B cell (primary cell): ENCODE results near the gene COL10A1. TPM values are rescaled to one million over a fixed set of nuclear protein-coding genes. Genes with fewer than 3 reads are reported as not detected.

ENCODE experiments used
- ATAC-seq: fragments of 200-7000 bp; cut with Tn5 transposase; one replicate; pipeline ENCODE4 v1.10.0; 2021; ENCODE audit warnings: low read depth, mild to moderate bottlenecking, moderate number of reproducible peaks, moderate library complexity
- CTCF ChIA-PET: fragments of 350-600 bp; sonication (Branson Sonifier 250); formaldehyde crosslinking; loops from one replicate; lab custom pipeline; 2021; ENCODE audit warnings: antibody characterized with exemption, inconsistent platforms; lab: Charles Lee
- POLR2A ChIA-PET: fragments of 350-600 bp; sonication (Branson Sonifier 250); formaldehyde crosslinking; loops from one replicate; lab custom pipeline; 2021; ENCODE audit warnings: antibody characterized with exemption; lab: Charles Lee
- DNase-seq: peaks from one replicate; pipeline ENCODE4 v3.0.0; 2013
- H2AFZ ChIP-seq: 2 replicates; pipeline ENCODE4 v1.6.1; 2012; ENCODE audit warnings: mild to moderate bottlenecking, low read depth, low read length; ENCODE audit not compliant: insufficient read depth, poor library complexity, severe bottlenecking
- H3K27ac ChIP-seq, 2 donors: 1 replicate in 1 of 2; 2 replicates in 1 of 2; pipeline ENCODE4 v1.5.1; 2012 to 2013; ENCODE audit warnings: low read length in 2 of 2, mild to moderate bottlenecking in 2 of 2, moderate library complexity in 1 of 2
- H3K27me3 ChIP-seq, 4 experiments: fragments of 200-600 bp in 1 of 4; sonication (generic) in 1 of 4; replicated peaks in 1 of 4; 1 replicate in 2 of 4; 2 replicates in 2 of 4; pipeline versions ENCODE4 v1.6.1 to v1.7.0; 2013 to 2016; ENCODE audit warnings: low read length in 3 of 4, mild to moderate bottlenecking in 2 of 4, mixed read lengths in 1 of 4, moderate library complexity in 1 of 4; ENCODE audit not compliant: insufficient read depth in 4 of 4, control insufficient read depth in 3 of 4; ENCODE audit errors: control extremely low read depth in 1 of 4
- H3K36me3 ChIP-seq, 2 experiments: replicated peaks in 1 of 2; 1 replicate in 1 of 2; 2 replicates in 1 of 2; pipeline versions ENCODE4 v1.6.1 to v1.7.1; 2013; ENCODE audit warnings: low read length in 1 of 2; ENCODE audit not compliant: insufficient read depth in 2 of 2, control insufficient read depth in 1 of 2; ENCODE audit errors: control extremely low read depth in 1 of 2, extremely low read depth in 1 of 2
- H3K4me1 ChIP-seq, 2 donors: fragments of 200-600 bp in 1 of 2; sonication (generic) in 1 of 2; 1 replicate in 1 of 2; 2 replicates in 1 of 2; pipeline versions ENCODE4 v1.5.1 to v1.6.1; 2013 to 2017; ENCODE audit warnings: low read length in 2 of 2; ENCODE audit not compliant: control insufficient read depth in 2 of 2, insufficient read depth in 2 of 2
- H3K4me2 ChIP-seq: replicated peaks from 2 replicates; pipeline ENCODE3; 2012; ENCODE audit warnings: mild to moderate bottlenecking, low read depth, low read length; ENCODE audit not compliant: poor library complexity, severe bottlenecking
- H3K4me3 ChIP-seq, 5 experiments: fragments of 200-600 bp in 1 of 5; sonication (generic) in 1 of 5; 1 replicate in 3 of 5; 2 replicates in 2 of 5; pipeline versions ENCODE4 v1.5.1 to v1.7.0; 2011 to 2016; ENCODE audit warnings: low read length in 4 of 5, mild to moderate bottlenecking in 4 of 5, low read depth in 2 of 5, control low read depth in 1 of 5, moderate library complexity in 1 of 5; ENCODE audit not compliant: insufficient read depth in 1 of 5; ENCODE audit errors: control extremely low read depth in 1 of 5, extremely low read depth in 1 of 5
- H3K79me2 ChIP-seq: fragments of 200-600 bp; sonication (generic); one replicate; pipeline ENCODE4 v1.6.0; 2016; ENCODE audit warnings: low read length; ENCODE audit not compliant: control insufficient read depth, insufficient read depth
- H3K9ac ChIP-seq: fragments of 200-600 bp; sonication (generic); 2 replicates; pipeline ENCODE4 v1.6.1; 2017; ENCODE audit warnings: mild to moderate bottlenecking, low read length, moderate library complexity
- H3K9me3 ChIP-seq, 3 donors: one replicate each; pipeline versions ENCODE4 v1.6.1 to v1.7.1; 2013; ENCODE audit warnings: low read length in 2 of 3; ENCODE audit not compliant: control insufficient read depth in 2 of 3, insufficient read depth in 1 of 3; ENCODE audit errors: control extremely low read depth in 1 of 3
- H4K20me1 ChIP-seq: 2 replicates; pipeline ENCODE4 v1.6.0; 2012; ENCODE audit warnings: mild to moderate bottlenecking, low read length; ENCODE audit not compliant: insufficient read depth, control insufficient read depth, poor library complexity, severe bottlenecking
- H3K27ac Mint-ChIP-seq: one replicate; pipeline ENCODE4 v1.8.0; 2021; ENCODE audit warnings: mixed read lengths
- H3K27me3 Mint-ChIP-seq: one replicate; pipeline ENCODE4 v1.8.0; 2021; ENCODE audit warnings: mixed read lengths
- H3K4me1 Mint-ChIP-seq: one replicate; pipeline ENCODE4 v1.8.0; 2021; ENCODE audit warnings: mixed read lengths
- H3K4me3 Mint-ChIP-seq: one replicate; pipeline ENCODE4 v1.8.0; 2021; ENCODE audit warnings: mixed read lengths
- H3K9me3 Mint-ChIP-seq: one replicate; pipeline ENCODE4 v1.8.0; 2022; ENCODE audit warnings: mixed read lengths; ENCODE audit not compliant: insufficient read depth
- CTCF ChIP-seq: fragments of 200-600 bp; IDR thresholded peaks from one replicate; pipeline ENCODE4 v1.8.0; 2022; ENCODE audit warnings: antibody characterized with exemption, mild to moderate bottlenecking
- EZH2 ChIP-seq: IDR thresholded peaks from 2 replicates; pipeline ENCODE4 v1.6.1; 2012; ENCODE audit warnings: borderline replicate concordance, low read depth, mild to moderate bottlenecking, moderate library complexity, low read length; ENCODE audit not compliant: insufficient read depth, poor library complexity, severe bottlenecking
- whole genome bisulfite sequencing: methylation state at CpG from one replicate; pipeline ENCODE4 v1.1.5; 2013; ENCODE audit warnings: missing lambda C conversion rate; ENCODE audit not compliant: insufficient coverage; 5-methylcytosine and 5-hydroxymethylcytosine counted together
- intact Hi-C: fragments of 100-400 bp; cut with micrococcal nuclease; formaldehyde crosslinking; loops from one replicate; pipeline ENCODE4 v1.10.0; 2022
- polyA plus RNA-seq: library from polyadenylated mRNA; depleted of rRNA; stranded (reverse); fragments of >200 nt; gene quantifications from 2 replicates; pipeline ENCODE4 v1.2.3, GENCODE V29; 2012
- total RNA-seq, 2 donors: library from RNA; stranded (reverse); fragments of 120-200 nt in 1 of 2; gene quantifications; 1 replicate in 1 of 2; 2 replicates in 1 of 2; pipeline versions ENCODE4 v1.2.3 to v1.2.4, GENCODE V29; 2013 to 2022

The COL10A1 gene
- total and polyA plus RNA-seq, 2 donors (not counting 1 experiment from before 2014, with no cell fraction given) = not detected

GRCh38 chr6:116090251-116090650 lies 35.7 kb downstream of the COL10A1 start:
- no peak overlapping the region for H2AFZ ChIP-seq
- H3K79me2 ChIP-seq = no peaks in the 10 kb centered on the region
- no peaks in the 10 kb centered on the region for H3K27me3 ChIP-seq
- DNase-seq (no peak), ATAC-seq (no peak)
- peaks cover 3% of the 10 kb centered on the region for H3K9me3 Mint-ChIP-seq
- no peaks in the 10 kb centered on the region for H3K36me3 ChIP-seq
- H3K9ac ChIP-seq = no peak overlapping the region
- H4K20me1 ChIP-seq = no peaks in the 10 kb centered on the region
- WGBS = no CpG with 5 or more reads among the region's 2 CpGs
- no peak overlapping the region for H3K27ac Mint-ChIP-seq
- CTCF ChIA-PET = no interaction called here
- peaks cover 28% of the 10 kb centered on the region for H3K4me1 Mint-ChIP-seq
- H3K4me1 ChIP-seq = peaks cover 15 to 18% of the 10 kb centered on the region in 2 donors
- POLR2A ChIA-PET = no interaction called here
- H3K4me2 ChIP-seq = no peak overlapping the region
- H3K27me3 Mint-ChIP-seq = peaks cover 4% of the 10 kb centered on the region
- TF ChIP-seq CTCF = no peak
- TF ChIP-seq EZH2 = no peak
- H3K4me3 Mint-ChIP-seq = no peak overlapping the region
- intact Hi-C loops = no loop called here
- H3K27ac ChIP-seq = no peak overlapping the region
- peaks cover 0 to 3% (median 0%) of the 10 kb centered on the region in 3 donors for H3K9me3 ChIP-seq
- H3K4me3 ChIP-seq = no peak overlapping the region

GRCh38 chr6:116088946-116089345 lies 37.0 kb downstream of the COL10A1 start:
- peaks cover 28% of the 10 kb centered on the region for H3K4me1 Mint-ChIP-seq
- intact Hi-C loops = no loop called here
- ChIA-PET POLR2A (no interaction called here), CTCF (interaction anchor here (2.1 to 3.1 kb wide), 2 partner anchors 12 to 77 kb away, joined by 8 to 17 read pairs; partner anchors contain the start of gene NT5DC1)
- no peak overlapping the region for H3K9ac ChIP-seq
- no peak for ATAC-seq
- H3K27ac Mint-ChIP-seq = no peak overlapping the region
- H3K4me1 ChIP-seq = peaks cover 15 to 18% of the 10 kb centered on the region in 2 donors
- H3K27ac ChIP-seq = no peak overlapping the region
- no peak overlapping the region for H3K4me3 ChIP-seq
- H4K20me1 ChIP-seq = no peaks in the 10 kb centered on the region
- no peak overlapping the region for H3K4me2 ChIP-seq
- no peak for DNase-seq
- no peaks in the 10 kb centered on the region for H3K36me3 ChIP-seq
- H3K27me3 Mint-ChIP-seq = peaks cover 4% of the 10 kb centered on the region
- no peaks in the 10 kb centered on the region for H3K27me3 ChIP-seq
- H3K9me3 Mint-ChIP-seq = no peaks in the 10 kb centered on the region
- H3K79me2 ChIP-seq = no peaks in the 10 kb centered on the region
- H2AFZ ChIP-seq = no peak overlapping the region
- peaks cover 0 to 3% (median 0%) of the 10 kb centered on the region in 3 donors for H3K9me3 ChIP-seq
- no peak overlapping the region for H3K4me3 Mint-ChIP-seq
- TF ChIP-seq CTCF (no peak), EZH2 (no peak)
